ENCODE results near the gene FIGNL2. TPM values are rescaled to one million over a fixed set of nuclear protein-coding genes. Genes with fewer than 3 reads are reported as not detected.

The FIGNL2 gene, protein sequence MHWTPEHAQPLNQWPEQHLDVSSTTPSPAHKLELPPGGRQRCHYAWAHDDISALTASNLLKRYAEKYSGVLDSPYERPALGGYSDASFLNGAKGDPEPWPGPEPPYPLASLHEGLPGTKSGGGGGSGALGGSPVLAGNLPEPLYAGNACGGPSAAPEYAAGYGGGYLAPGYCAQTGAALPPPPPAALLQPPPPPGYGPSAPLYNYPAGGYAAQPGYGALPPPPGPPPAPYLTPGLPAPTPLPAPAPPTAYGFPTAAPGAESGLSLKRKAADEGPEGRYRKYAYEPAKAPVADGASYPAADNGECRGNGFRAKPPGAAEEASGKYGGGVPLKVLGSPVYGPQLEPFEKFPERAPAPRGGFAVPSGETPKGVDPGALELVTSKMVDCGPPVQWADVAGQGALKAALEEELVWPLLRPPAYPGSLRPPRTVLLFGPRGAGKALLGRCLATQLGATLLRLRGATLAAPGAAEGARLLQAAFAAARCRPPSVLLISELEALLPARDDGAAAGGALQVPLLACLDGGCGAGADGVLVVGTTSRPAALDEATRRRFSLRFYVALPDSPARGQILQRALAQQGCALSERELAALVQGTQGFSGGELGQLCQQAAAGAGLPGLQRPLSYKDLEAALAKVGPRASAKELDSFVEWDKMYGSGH
- total RNA-seq (2016; rRNA removed; fragmentation: Illumina TruSeq; extraction: Trizol) (0.76 and 1.00 TPM in 2 replicates), polyA plus RNA-seq (2011; rRNA removed) (0.82 and 1.2 TPM in 2 replicates), polyA minus RNA-seq (2011; rRNA and poly(A)+ RNA removed; ENCODE audit: low replicate concordance) (1.9 TPM in 1 of 2 replicates, not detected in the other), Bru-seq, nascent RNA (percentile 52 among the genes with signal in this experiment), BruChase-seq, experiment 1, labeled RNA remaining after a 6-hour chase (percentile 53 among the genes with signal in this experiment), BruChase-seq, experiment 2, labeled RNA remaining after a 2-hour chase (percentile 57 among the genes with signal in this experiment)
- total RNA-seq (2016; cell fraction: cytosol; rRNA removed; fragmentation: Illumina TruSeq; extraction: Trizol; ENCODE audit: low read depth): 0.10 and 0.18 TPM in 2 replicates
- total RNA-seq (2016; cell fraction: insoluble cytoplasmic fraction; rRNA removed; fragmentation: Illumina TruSeq; extraction: Trizol): 0.73 and 1.2 TPM in 2 replicates
- total RNA-seq (2016; cell fraction: membrane; rRNA removed; fragmentation: Illumina TruSeq; extraction: Trizol): 0.53 and 0.62 TPM in 2 replicates
- total RNA-seq (2016; cell fraction: nucleus; rRNA removed; fragmentation: Illumina TruSeq; extraction: Trizol): 0.56 and 0.78 TPM in 2 replicates
- polyA plus RNA-seq (2011; cell fraction: cytosol; rRNA removed): 0.99 and 1.2 TPM in 2 replicates
- 0.87 and 1.0 TPM in 2 replicates for polyA plus RNA-seq (2011; cell fraction: nucleus; rRNA removed)
- polyA plus RNA-seq (2012): 0.51 TPM in 2 replicates
- polyA plus RNA-seq (2016; cell fraction: cytosol; fragmentation: Illumina TruSeq; extraction: Trizol; ENCODE audit: low read depth): 0.06 and 0.07 TPM in 2 replicates
- 1.6 TPM in 2 replicates for polyA plus RNA-seq (2016; cell fraction: insoluble cytoplasmic fraction; fragmentation: Illumina TruSeq; extraction: Trizol; ENCODE audit: low read depth)
- 0.46 and 0.47 TPM in 2 replicates for polyA plus RNA-seq (2016; cell fraction: membrane; fragmentation: Illumina TruSeq; extraction: Trizol; ENCODE audit: low read depth)
- polyA plus RNA-seq (2016; cell fraction: nucleus; fragmentation: Illumina TruSeq; extraction: Trizol; ENCODE audit: insufficient read depth, low read depth): 1.3 and 1.4 TPM in 2 replicates
- polyA minus RNA-seq (2011; cell fraction: cytosol; rRNA and poly(A)+ RNA removed): 0.99 and 1.1 TPM in 2 replicates
- 0.50 and 0.77 TPM in 2 replicates for polyA minus RNA-seq (2011; cell fraction: nucleus; rRNA and poly(A)+ RNA removed)
- long read RNA-seq, experiment 1: 0 reads
- long read RNA-seq, experiment 2, full-length matches to known transcripts: 2 of 24 reads
- long read RNA-seq, experiment 2, partial matches to known transcripts: 0 of 24 reads
- long read RNA-seq, experiment 2, other reads (novel, unspliced or antisense): 22 of 24 reads

- ATAC-seq (peak; percentile 4; the same call in 1 of the 3 replicates), FAIRE-seq (no peak), DNase-seq (ENCODE audit: low spot score) (no peak)
- H3K27ac ChIP-seq (ENCODE audit: extremely low read length, insufficient read depth, low read length): no peak within 1 kb of the TSS
- no peak within 1 kb of the TSS for H2AFZ ChIP-seq (ENCODE audit: low read length)
- CTCF ChIA-PET (ENCODE audit: low intra/inter-chr PET ratio, low total read pairs): interaction anchor here (1.8 kb wide), 1 partner anchor 27 kb away, joined by 5 read pairs; no protein-coding TSS in a partner anchor
- H3K9ac ChIP-seq (ENCODE audit: insufficient read depth, low read depth, low read length): peak within 1 kb of the TSS; percentile 54; the same call in 1 of the 2 replicates
- WGBS (ENCODE audit: low lambda C conversion rate): no CpG with 5 or more reads among the region's 51 CpGs
- peak; percentile 4 for TF ChIP-seq HNRNPK (IDR thresholded peaks at IDR 0.05; ENCODE audit: low read depth, low read length, poor library complexity, severe bottlenecking)
- TF ChIP-seq ZFP1 (CRISPR knock-in tag; IDR thresholded peaks at IDR 0.05): no peak
- TF ChIP-seq ZNF883 (CRISPR knock-in tag; IDR thresholded peaks at IDR 0.05; ENCODE audit: not compliant biosample characterization): no peak
- intact Hi-C loops (cut with micrococcal nuclease; ENCODE audit: unreplicated experiment): no loop called here
- BruUV-seq (replicated peaks): no TSS peak
- in situ Hi-C loops (cut with HindIII; ENCODE audit: extremely low pct_ligation_motif_present, low pct_unique_long_range_greater_than_20kb): no loop called here
- peak within 1 kb of the TSS; percentile 71 to 82 (median 72) for H3K4me3 ChIP-seq (replicated peaks in 1 of 3; ENCODE audit: insufficient read depth in 1 of 3, low read depth in 2 of 3, low read length in 3 of 3)
- H3K4me1 ChIP-seq (ENCODE audit: insufficient read depth, low read length): peaks cover 31% of the 10 kb centered on the region
- H3K4me2 ChIP-seq (ENCODE audit: low read depth, low read length): peak within 1 kb of the TSS; percentile 91
- H3K79me2 ChIP-seq (ENCODE audit: insufficient read depth, low read length): no peaks in the 10 kb centered on the region
- POLR2A ChIA-PET: interaction anchor here (0.8 to 2.4 kb wide), 4 partner anchors 16 to 610 kb away, joined by 3 to 14 read pairs (median 4); partner anchors contain the start of gene DAZAP2
- peaks cover 0 to 9% of the 10 kb centered on the region in 2 experiments; a peak in 1 of 5 replicates for H3K27me3 ChIP-seq (ENCODE audit: control insufficient read depth in 1 of 2, insufficient read depth in 2 of 2, low read length in 2 of 2)
- no peaks in the 10 kb centered on the region for H3K9me3 ChIP-seq (ENCODE audit: low read length)
- no peaks in the 10 kb centered on the region for H3K36me3 ChIP-seq (replicated peaks in 1 of 2; ENCODE audit: control insufficient read depth in 1 of 2, insufficient read depth in 2 of 2, low read length in 2 of 2)
- no peaks in the 10 kb centered on the region for H4K20me1 ChIP-seq (ENCODE audit: insufficient read depth, low read length)
Measured at GRCh38 chr12:51848326-51848727, at the start of gene FIGNL2. FIGNL2 (minus strand) TSS chr12:51848718; CDS start chr12:51822413, 26,305 bp downstream.

Measured in HepG2 (cell line).